ENCODE data around the gene CGGBP1. TPM values are rescaled to one million over a fixed set of nuclear protein-coding genes. Genes with fewer than 3 reads are reported as not detected.

CGGBP1 gene
- total RNA-seq, 1 donor from 2014 or later = 67.8 TPM

GRCh38 chr3:88005066-88005465, 53.7 kb downstream of the CGGBP1 start:
- no peak for DNase-seq (ENCODE audit: low spot score)
- Mint-ChIP-seq H3K27ac (ENCODE audit: unreplicated experiment) (no peak overlapping the region), H3K4me3 (ENCODE audit: unreplicated experiment) (no peak overlapping the region), H3K36me3 (ENCODE audit: low read depth) (no peaks in the 10 kb centered on the region), H3K27me3 (ENCODE audit: low read depth) (peaks cover 41% of the 10 kb centered on the region), H3K9me3 (ENCODE audit: low read depth) (peaks cover 3% of the 10 kb centered on the region), H3K4me1 (ENCODE audit: low read depth) (no peaks in the 10 kb centered on the region)
- TF ChIP-seq CTCF (IDR thresholded peaks at IDR 0.05) = peak; percentile 79

GRCh38 chr3:88003115-88003755, 55.6 kb downstream of the CGGBP1 start:
- Mint-ChIP-seq H3K36me3 (ENCODE audit: low read depth) (no peaks in the 10 kb centered on the region), H3K9me3 (ENCODE audit: low read depth) (peaks cover 3% of the 10 kb centered on the region), H3K27me3 (ENCODE audit: low read depth) (peaks cover 37% of the 10 kb centered on the region), H3K27ac (ENCODE audit: unreplicated experiment) (no peak overlapping the region), H3K4me1 (ENCODE audit: low read depth) (no peaks in the 10 kb centered on the region), H3K4me3 (ENCODE audit: unreplicated experiment) (no peak overlapping the region)
- DNase-seq (ENCODE audit: low spot score) = no peak
- peak; percentile 96 for TF ChIP-seq CTCF (IDR thresholded peaks at IDR 0.05)

GRCh38 chr3:88002448-88002847, 56.4 kb downstream of the CGGBP1 start:
- TF ChIP-seq CTCF (IDR thresholded peaks at IDR 0.05) = no peak
- H3K27me3 Mint-ChIP-seq (ENCODE audit: low read depth) = peaks cover 40% of the 10 kb centered on the region
- H3K9me3 Mint-ChIP-seq (ENCODE audit: low read depth) = peaks cover 1% of the 10 kb centered on the region
- no peak overlapping the region for H3K4me3 Mint-ChIP-seq (ENCODE audit: unreplicated experiment)
- no peaks in the 10 kb centered on the region for H3K4me1 Mint-ChIP-seq (ENCODE audit: low read depth)
- H3K36me3 Mint-ChIP-seq (ENCODE audit: low read depth) = no peaks in the 10 kb centered on the region
- H3K27ac Mint-ChIP-seq (ENCODE audit: unreplicated experiment) = no peak overlapping the region
- DNase-seq (ENCODE audit: low spot score) = no peak

Other genes starting within 250 kb of the CGGBP1 start
- 11.7 to 13.2 TPM (median 12.3 TPM) in 3 replicates for gene ZNF654, start 250 bp upstream of the CGGBP1 start, total RNA-seq
- 25.4 to 28.6 TPM (median 27.0 TPM) in 3 replicates for gene C3orf38, start 91.0 kb upstream of the CGGBP1 start, total RNA-seq